H9 (cell line): ENCODE measurements around the gene FAM241A. TPM values are rescaled to one million over a fixed set of nuclear protein-coding genes. Genes with fewer than 3 reads are reported as not detected.

Experiments used
- DNase-seq: peaks from one replicate; pipeline ENCODE4 v3.0.0-alpha.2; 2017
- H2AFZ ChIP-seq: one replicate; pipeline ENCODE4 v1.6.1; 2013; ENCODE audit warnings: mild to moderate bottlenecking, low read length, control low read depth, moderate library complexity
- H2AK5ac ChIP-seq: 2 replicates; pipeline ENCODE4 v1.6.1; 2013; ENCODE audit warnings: low read length, control low read depth, mixed read lengths; ENCODE audit not compliant: insufficient read length
- H2BK120ac ChIP-seq: one replicate; pipeline ENCODE4 v1.6.1; 2013; ENCODE audit warnings: low read depth, mild to moderate bottlenecking, low read length, control low read depth, inconsistent platforms; ENCODE audit not compliant: poor library complexity, severe bottlenecking
- H2BK12ac ChIP-seq: 2 replicates; pipeline ENCODE4 v1.6.1; 2013; ENCODE audit warnings: low read length, control low read depth, mixed read lengths, low read depth; ENCODE audit not compliant: insufficient read length
- H2BK15ac ChIP-seq: 2 replicates; pipeline ENCODE4 v1.6.1; 2013; ENCODE audit warnings: low read depth, low read length, control low read depth
- H2BK20ac ChIP-seq: one replicate; pipeline ENCODE4 v1.6.1; 2013; ENCODE audit warnings: low read depth, mild to moderate bottlenecking, low read length, control low read depth, inconsistent platforms; ENCODE audit not compliant: poor library complexity, severe bottlenecking
- H2BK5ac ChIP-seq: 2 replicates; pipeline ENCODE4 v1.6.1; 2013; ENCODE audit warnings: low read length, control low read depth, mixed read lengths; ENCODE audit not compliant: insufficient read length
- H3K14ac ChIP-seq: 2 replicates; pipeline ENCODE4 v1.6.1; 2013; ENCODE audit warnings: low read length, control low read depth; ENCODE audit not compliant: insufficient read depth
- H3K18ac ChIP-seq: 2 replicates; pipeline ENCODE4 v1.6.1; 2013; ENCODE audit warnings: low read depth, mild to moderate bottlenecking, mixed read lengths, low read length, control low read depth; ENCODE audit not compliant: insufficient read length
- H3K23ac ChIP-seq: 2 replicates; pipeline ENCODE4 v1.6.1; 2013; ENCODE audit warnings: low read length, control low read depth, mixed read lengths, low read depth; ENCODE audit not compliant: insufficient read length
- H3K23me2 ChIP-seq: 2 replicates; pipeline ENCODE4 v1.6.1; 2013; ENCODE audit warnings: low read depth, mild to moderate bottlenecking, mixed read lengths, low read length, control low read depth; ENCODE audit not compliant: insufficient read length, poor library complexity, severe bottlenecking
- H3K27ac ChIP-seq: 2 replicates; pipeline ENCODE4 v1.5.1; 2013; ENCODE audit warnings: low read length, control low read depth, mixed read lengths, low read depth; ENCODE audit not compliant: insufficient read length
- H3K27me3 ChIP-seq: 2 replicates; pipeline ENCODE4 v1.6.1; 2013; ENCODE audit warnings: low read length, control low read depth, inconsistent platforms; ENCODE audit not compliant: insufficient read depth
- H3K4ac ChIP-seq: 2 replicates; pipeline ENCODE4 v1.6.1; 2013; ENCODE audit warnings: low read depth, mild to moderate bottlenecking, control low read depth, inconsistent platforms, low read length, moderate library complexity
- H3K4me1 ChIP-seq: 2 replicates; pipeline ENCODE4 v1.6.1; 2013; ENCODE audit warnings: low read length, control low read depth, inconsistent platforms; ENCODE audit not compliant: insufficient read depth
- H3K4me2 ChIP-seq: 2 replicates; pipeline ENCODE4 v1.6.1; 2013; ENCODE audit warnings: low read length, control low read depth, mixed read lengths; ENCODE audit not compliant: insufficient read length, insufficient read depth
- H3K56ac ChIP-seq: 2 replicates; pipeline ENCODE4 v1.6.1; 2013; ENCODE audit warnings: low read depth, mild to moderate bottlenecking, mixed read lengths, low read length, control low read depth; ENCODE audit not compliant: insufficient read length
- H3K79me1 ChIP-seq: 2 replicates; pipeline ENCODE4 v1.6.1; 2013; ENCODE audit warnings: low read depth, mild to moderate bottlenecking, moderate library complexity, low read length, control low read depth, inconsistent platforms; ENCODE audit not compliant: insufficient read depth, poor library complexity, severe bottlenecking
- H3K79me2 ChIP-seq: 2 replicates; pipeline ENCODE4 v1.6.1; 2013; ENCODE audit warnings: low read length, control low read depth, inconsistent platforms; ENCODE audit not compliant: insufficient read depth
- H3K9ac ChIP-seq: 2 replicates; pipeline ENCODE4 v1.6.1; 2013; ENCODE audit warnings: low read length, control low read depth, mixed read lengths; ENCODE audit not compliant: insufficient read length; ENCODE audit errors: extremely low read depth
- H3K9me3 ChIP-seq: one replicate; pipeline ENCODE4 v1.6.1; 2013; ENCODE audit warnings: low read depth, low read length, inconsistent platforms; ENCODE audit not compliant: control insufficient read depth
- H3T11ph ChIP-seq: one replicate; pipeline ENCODE4 v1.6.1; 2013; ENCODE audit warnings: mild to moderate bottlenecking, low read length, control low read depth, inconsistent platforms
- H4K20me1 ChIP-seq: one replicate; pipeline ENCODE4 v1.6.1; 2013; ENCODE audit not compliant: control insufficient read depth, insufficient read length, insufficient read depth
- H4K5ac ChIP-seq: 2 replicates; pipeline ENCODE4 v1.6.1; 2013; ENCODE audit warnings: low read depth, mild to moderate bottlenecking, mixed read lengths, low read length, control low read depth; ENCODE audit not compliant: insufficient read length
- H4K8ac ChIP-seq: replicated peaks from 2 replicates; pipeline ENCODE4 v1.6.1; 2013; ENCODE audit warnings: low read length, control low read depth, mixed read lengths, low read depth; ENCODE audit not compliant: insufficient read length
- H4K91ac ChIP-seq: 2 replicates; pipeline ENCODE4 v1.6.1; 2013; ENCODE audit warnings: low read depth, mild to moderate bottlenecking, moderate library complexity, mixed read lengths, low read length, control low read depth; ENCODE audit not compliant: insufficient read length
- H3K27ac Mint-ChIP-seq, 3 experiments: 2 replicates in 2 of 3; 3 replicates in 1 of 3; pipeline ENCODE4 v1.8.0; 2020 to 2021; ENCODE audit warnings: mixed read lengths in 3 of 3, mild to moderate bottlenecking in 1 of 3, moderate library complexity in 1 of 3
- H3K27me3 Mint-ChIP-seq: 2 replicates; pipeline ENCODE4 v1.8.0; 2021; ENCODE audit warnings: low read depth, mild to moderate bottlenecking, moderate library complexity, mixed read lengths
- H3K36me3 Mint-ChIP-seq, 3 experiments: 2 replicates in 2 of 3; 3 replicates in 1 of 3; pipeline ENCODE4 v1.8.0; 2020 to 2021; ENCODE audit warnings: low read depth in 3 of 3, mixed read lengths in 3 of 3; ENCODE audit not compliant: insufficient read depth in 1 of 3
- H3K4me1 Mint-ChIP-seq, 2 experiments: 2 replicates each; pipeline ENCODE4 v1.8.0; 2020; ENCODE audit warnings: mixed read lengths in 2 of 2
- H3K4me3 Mint-ChIP-seq, 2 experiments: 2 replicates in 1 of 2; 3 replicates in 1 of 2; pipeline ENCODE4 v1.8.0; 2020 to 2021; ENCODE audit warnings: mild to moderate bottlenecking in 2 of 2, mixed read lengths in 2 of 2, moderate library complexity in 1 of 2
- H3K9me3 Mint-ChIP-seq, 2 experiments: 2 replicates in 1 of 2; 3 replicates in 1 of 2; pipeline ENCODE4 v1.8.0; 2020; ENCODE audit warnings: mild to moderate bottlenecking in 2 of 2, mixed read lengths in 2 of 2, moderate library complexity in 1 of 2
- WGBS: extraction: QIAGEN DNeasy Blood & Tissue Kit; methylation state at CpG from one replicate; pipeline ENCODE4 v1.1.7; 2013; ENCODE audit warnings: missing lambda C conversion rate, low lambda C conversion rate, mixed read lengths; ENCODE audit not compliant: insufficient read length; ENCODE audit errors: extremely low coverage; 5-methylcytosine and 5-hydroxymethylcytosine counted together
- total RNA-seq: library from RNA; stranded (reverse); gene quantifications from 2 replicates; pipeline ENCODE4 v1.2.1, GENCODE V29; 2021
- TF ChIP-seq, protein P1 (sequence below): fragments of 200-600 bp; sonication (generic); conservative IDR thresholded peaks from 3 replicates; pipeline ENCODE4 v1.8.0; 2021; ENCODE audit warnings: antibody characterized with exemption, mild to moderate bottlenecking

FAM241A gene
- total RNA-seq, 1 experiment from 2014 or later: 0.13 TPM

DNA sequence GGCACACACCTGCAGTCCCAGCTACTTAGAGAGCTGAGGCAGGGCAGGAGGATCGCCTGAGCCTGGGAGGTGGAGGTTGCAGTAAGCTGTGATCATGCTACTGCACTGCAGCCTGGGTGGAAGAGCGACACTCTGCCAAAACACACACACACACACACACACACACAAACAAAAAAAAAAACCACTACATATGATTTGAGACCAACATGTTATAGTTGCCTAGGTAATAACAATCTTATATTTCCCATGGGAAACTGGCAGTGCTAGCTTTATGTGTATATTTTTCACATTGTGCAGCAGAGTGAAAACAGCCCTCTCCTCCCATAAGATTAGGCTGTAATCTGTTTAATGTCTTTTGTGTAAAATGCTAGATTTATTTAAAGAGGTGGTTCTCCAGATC is 3.1 kb upstream of the FAM241A start:
- H2BK20ac ChIP-seq: no peak overlapping the region
- DNase-seq: no peak
- TF ChIP-seq, protein P1, sequence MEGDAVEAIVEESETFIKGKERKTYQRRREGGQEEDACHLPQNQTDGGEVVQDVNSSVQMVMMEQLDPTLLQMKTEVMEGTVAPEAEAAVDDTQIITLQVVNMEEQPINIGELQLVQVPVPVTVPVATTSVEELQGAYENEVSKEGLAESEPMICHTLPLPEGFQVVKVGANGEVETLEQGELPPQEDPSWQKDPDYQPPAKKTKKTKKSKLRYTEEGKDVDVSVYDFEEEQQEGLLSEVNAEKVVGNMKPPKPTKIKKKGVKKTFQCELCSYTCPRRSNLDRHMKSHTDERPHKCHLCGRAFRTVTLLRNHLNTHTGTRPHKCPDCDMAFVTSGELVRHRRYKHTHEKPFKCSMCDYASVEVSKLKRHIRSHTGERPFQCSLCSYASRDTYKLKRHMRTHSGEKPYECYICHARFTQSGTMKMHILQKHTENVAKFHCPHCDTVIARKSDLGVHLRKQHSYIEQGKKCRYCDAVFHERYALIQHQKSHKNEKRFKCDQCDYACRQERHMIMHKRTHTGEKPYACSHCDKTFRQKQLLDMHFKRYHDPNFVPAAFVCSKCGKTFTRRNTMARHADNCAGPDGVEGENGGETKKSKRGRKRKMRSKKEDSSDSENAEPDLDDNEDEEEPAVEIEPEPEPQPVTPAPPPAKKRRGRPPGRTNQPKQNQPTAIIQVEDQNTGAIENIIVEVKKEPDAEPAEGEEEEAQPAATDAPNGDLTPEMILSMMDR: no peak
- H3K23me2 ChIP-seq: peaks cover 4% of the 10 kb centered on the region
- no peak overlapping the region for H2AK5ac ChIP-seq
- no peak overlapping the region for H2BK15ac ChIP-seq
- H4K20me1 ChIP-seq: no peaks in the 10 kb centered on the region
- Mint-ChIP-seq H3K4me3 (no peak overlapping the region), H3K9me3 (no peaks in the 10 kb centered on the region), H3K36me3 (no peaks in the 10 kb centered on the region), H3K27ac (no peak overlapping the region), H3K4me1 (peaks cover 5 to 10% of the 10 kb centered on the region in 2 experiments; a peak in 3 of 4 replicates), H3K27me3 (peaks cover 14% of the 10 kb centered on the region)
- no peak overlapping the region for H3K9ac ChIP-seq
- no peak overlapping the region for H3K18ac ChIP-seq
- H3K27me3 ChIP-seq: peaks cover 4% of the 10 kb centered on the region; the same call in 1 of the 2 replicates
- WGBS: no CpG with 5 or more reads among the region's 2 CpGs
- no peak overlapping the region for H3T11ph ChIP-seq
- no peaks in the 10 kb centered on the region for H3K9me3 ChIP-seq
- no peaks in the 10 kb centered on the region for H3K79me1 ChIP-seq
- H2BK5ac ChIP-seq: no peak overlapping the region
- H3K23ac ChIP-seq: no peak overlapping the region
- no peak overlapping the region for H3K4ac ChIP-seq
- H2BK12ac ChIP-seq: no peak overlapping the region
- H3K56ac ChIP-seq: no peak overlapping the region
- H4K8ac ChIP-seq: no peak overlapping the region
- H3K14ac ChIP-seq: no peak overlapping the region
- H3K27ac ChIP-seq: no peak overlapping the region
- no peak overlapping the region for H3K4me2 ChIP-seq
- H4K5ac ChIP-seq: no peak overlapping the region
- H2BK120ac ChIP-seq: no peak overlapping the region
- H2AFZ ChIP-seq: no peak overlapping the region
- no peaks in the 10 kb centered on the region for H3K79me2 ChIP-seq
- no peaks in the 10 kb centered on the region for H3K4me1 ChIP-seq
- no peak overlapping the region for H4K91ac ChIP-seq
